OCI-LY7 (cell line): ENCODE data around the gene EML2. TPM values are rescaled to one million over a fixed set of nuclear protein-coding genes. Genes with fewer than 3 reads are reported as not detected.

ENCODE experiments used
- BruUV-seq: library from RNA; stranded (reverse); fragments of 400-500 nt; replicated peaks from 2 replicates; lab custom pipeline; 2021; lab: Mats Ljungman, UMichigan
- CTCF ChIA-PET: fragments of 300-600 bp; sonication (Branson Sonifier 250); formaldehyde crosslinking; loops from one replicate; lab custom pipeline; 2022; ENCODE audit warnings: antibody characterized with exemption; ENCODE audit not compliant: unreplicated experiment; lab: Charles Lee
- POLR2A ChIA-PET: fragments of 300-600 bp; sonication (Branson Sonifier 250); formaldehyde crosslinking; loops from one replicate; lab custom pipeline; 2022; ENCODE audit warnings: antibody characterized with exemption; lab: Charles Lee
- DNase-seq: peaks from one replicate; pipeline ENCODE4 v3.0.0-alpha.2; 2015; ENCODE audit warnings: low spot score
- H2AFZ ChIP-seq: fragments of 200-600 bp; sonication (generic), shearing (Covaris generic); 2 replicates; pipeline ENCODE4 v1.6.1; 2014; ENCODE audit warnings: mild to moderate bottlenecking, antibody characterized with exemption, low read length, moderate library complexity
- H3K27ac ChIP-seq: fragments of 200-600 bp; sonication (generic); 2 replicates; pipeline ENCODE4 v1.5.1; 2014; ENCODE audit warnings: mixed run types, low read depth, mild to moderate bottlenecking, moderate library complexity, low read length, inconsistent platforms; ENCODE audit not compliant: poor library complexity, severe bottlenecking
- H3K36me3 ChIP-seq: fragments of 200-600 bp; sonication (generic); 2 replicates; pipeline ENCODE4 v1.6.1; 2014; ENCODE audit warnings: mild to moderate bottlenecking, antibody characterized with exemption, low read length, moderate library complexity, mixed read lengths; ENCODE audit not compliant: insufficient read depth
- H3K4me1 ChIP-seq: fragments of 200-600 bp; sonication (generic); 2 replicates; pipeline ENCODE4 v1.5.1; 2014; ENCODE audit warnings: mild to moderate bottlenecking, low read length; ENCODE audit not compliant: insufficient read depth, poor library complexity, severe bottlenecking
- H3K4me2 ChIP-seq: fragments of 200-600 bp; sonication (generic); 2 replicates; pipeline ENCODE4 v1.6.1; 2014; ENCODE audit warnings: mild to moderate bottlenecking, low read length
- H3K4me3 ChIP-seq: fragments of 200-600 bp; sonication (generic); 2 replicates; pipeline ENCODE4 v1.5.1; 2014; ENCODE audit warnings: mild to moderate bottlenecking, low read depth, low read length; ENCODE audit not compliant: poor library complexity, severe bottlenecking
- H3K79me2 ChIP-seq: fragments of 200-600 bp; sonication (generic); 2 replicates; pipeline ENCODE4 v1.6.1; 2016; ENCODE audit warnings: low read depth, mild to moderate bottlenecking, low read length, moderate library complexity, mixed read lengths; ENCODE audit not compliant: insufficient read depth
- H3K9me2 ChIP-seq: fragments of 200-600 bp; sonication (generic); 2 replicates; pipeline ENCODE4 v1.6.1; 2016; ENCODE audit warnings: mild to moderate bottlenecking, low read length, mixed read lengths; ENCODE audit not compliant: insufficient read depth
- H3K9me3 ChIP-seq: fragments of 200-600 bp; sonication (generic); 2 replicates; pipeline ENCODE4 v1.6.1; 2014; ENCODE audit warnings: mild to moderate bottlenecking, mixed run types, low read length, mixed read lengths
- H4K20me1 ChIP-seq: fragments of 200-600 bp; sonication (generic); 2 replicates; pipeline ENCODE4 v1.6.1; 2014; ENCODE audit warnings: mild to moderate bottlenecking, antibody characterized with exemption, low read length, moderate library complexity, mixed read lengths; ENCODE audit not compliant: insufficient read depth
- CTCF ChIP-seq: fragments of 200-600 bp; sonication (generic); conservative IDR thresholded peaks from 2 replicates; pipeline ENCODE4 v1.5.1; 2014; ENCODE audit warnings: mild to moderate bottlenecking, antibody characterized with exemption, low read length, moderate library complexity, mixed read lengths
- EZH2phosphoT487 ChIP-seq: fragments of 200-600 bp; sonication (generic); IDR thresholded peaks from 2 replicates; pipeline ENCODE4 v1.6.1; 2018; ENCODE audit warnings: low read depth, borderline replicate concordance, mild to moderate bottlenecking, mixed run types, antibody characterized with exemption, low read length, moderate library complexity, mixed read lengths
- intact Hi-C: fragments of 100-400 bp; cut with micrococcal nuclease; formaldehyde crosslinking; loops from one replicate; pipeline ENCODE4 v1.10.0; 2022; ENCODE audit not compliant: unreplicated experiment
- total RNA-seq, 2 experiments: library from RNA; depleted of rRNA in 1 of 2; stranded (reverse); fragments of >200 nt in 1 of 2; shearing (Covaris generic) in 1 of 2; gene quantifications; 2 replicates each; pipeline ENCODE4 v1.2.3, GENCODE V29; 2014 to 2022

EML2 gene
- total RNA-seq, 2 experiments from 2014 or later, result 26.1 to 47.5 TPM

- Histone ChIP-seq H3K9me2 (no peaks in the 10 kb centered on the region), H2AFZ (peak overlapping the region; percentile 74), H3K36me3 (no peaks in the 10 kb centered on the region), H3K4me3 (peak overlapping the region; percentile 73), H3K4me2 (peak overlapping the region; percentile 95), H4K20me1 (no peaks in the 10 kb centered on the region), H3K9me3 (no peaks in the 10 kb centered on the region), H3K4me1 (peaks cover 54% of the 10 kb centered on the region), H3K27ac (peak overlapping the region; percentile 86), H3K79me2 (no peaks in the 10 kb centered on the region)
- BruUV-seq, result TSS peak; percentile 93
- intact Hi-C loops, result loop anchor here (5.0 to 10.0 kb wide), 2 partner anchors 134 to 217 kb away; partner anchors contain the start of genes ERCC1 and VASP
- DNase-seq, result peak; percentile 97
- CTCF ChIA-PET, result interaction anchor here (0.5 to 1.2 kb wide), 5 partner anchors 26 to 50 kb away, joined by 3 to 4 read pairs (median 3); partner anchors contain the start of genes GIPR and SNRPD2
- POLR2A ChIA-PET, result interaction anchor here (0.6 to 1.5 kb wide), 8 partner anchors 11 to 128 kb away, joined by 3 to 5 read pairs (median 3); partner anchors contain the start of genes OPA3, QPCTL, SIX5 and SNRPD2
- TF ChIP-seq EZH2phosphoT487 (no peak), CTCF (no peak)
These were observed 2.3 kb upstream of the EML2 start for GRCh38 chr19:45641274-45642105.

GRCh38 chr19:45640849-45641273, 1.7 kb upstream of the EML2 start:
- no peaks in the 10 kb centered on the region for H4K20me1 ChIP-seq
- ChIA-PET CTCF (interaction anchor here (0.7 to 1.0 kb wide), 2 partner anchors 25 to 51 kb away, joined by 3 read pairs; partner anchors contain the start of gene SNRPD2), POLR2A (interaction anchor here (0.6 to 1.5 kb wide), 5 partner anchors 37 to 128 kb away, joined by 3 to 5 read pairs (median 3); partner anchors contain the start of genes OPA3 and SIX5)
- no TSS peak for BruUV-seq
- H3K36me3 ChIP-seq, result no peaks in the 10 kb centered on the region
- TF ChIP-seq EZH2phosphoT487, result no peak
- peak overlapping the region; percentile 86 for H3K27ac ChIP-seq
- H3K4me2 ChIP-seq, result peak overlapping the region; percentile 95
- no peaks in the 10 kb centered on the region for H3K9me2 ChIP-seq
- peak overlapping the region; percentile 73 for H3K4me3 ChIP-seq
- H2AFZ ChIP-seq, result peak overlapping the region; percentile 74; the same call in 1 of the 2 replicates
- no peak for DNase-seq
- no peaks in the 10 kb centered on the region for H3K9me3 ChIP-seq
- no peaks in the 10 kb centered on the region for H3K79me2 ChIP-seq
- intact Hi-C loops, result loop anchor here (5.0 to 10.0 kb wide), 2 partner anchors 134 to 216 kb away; partner anchors contain the start of genes ERCC1 and VASP
- H3K4me1 ChIP-seq, result peaks cover 49% of the 10 kb centered on the region

GRCh38 chr19:45637890-45638667, 1.1 kb downstream of the EML2 start:
- TSS peak; percentile 45 for BruUV-seq
- CTCF ChIA-PET, result no interaction called here
- no peak overlapping the region for H2AFZ ChIP-seq
- peaks cover 41% of the 10 kb centered on the region for H3K4me1 ChIP-seq
- intact Hi-C loops, result no loop called here
- H3K9me3 ChIP-seq, result no peaks in the 10 kb centered on the region
- H3K4me3 ChIP-seq, result peak overlapping the region; percentile 75
- DNase-seq, result no peak
- no peaks in the 10 kb centered on the region for H3K36me3 ChIP-seq
- peak overlapping the region; percentile 68 for H3K4me2 ChIP-seq
- POLR2A ChIA-PET, result interaction anchor here (0.6 kb wide), 1 partner anchor 43 kb away, joined by 3 read pairs; no protein-coding TSS in a partner anchor
- H3K27ac ChIP-seq, result no peak overlapping the region
- no peaks in the 10 kb centered on the region for H3K79me2 ChIP-seq
- no peaks in the 10 kb centered on the region for H3K9me2 ChIP-seq
- TF ChIP-seq CTCF, result no peak
- no peak for TF ChIP-seq EZH2phosphoT487
- no peaks in the 10 kb centered on the region for H4K20me1 ChIP-seq
